ENCODE measurements around the gene KRTAP4-16.

GRCh38 chr17:41116297-41116696, 14.3 kb upstream of the KRTAP4-16 start:
- TF ChIP-seq EZH2 (IDR thresholded peaks at IDR 0.05; ENCODE audit: borderline replicate concordance, low read depth, low read length, severe bottlenecking), result no peak
- no peak for TF ChIP-seq CTCF (IDR thresholded peaks at IDR 0.05; ENCODE audit: extremely low read depth in 1 of 2, insufficient read depth in 1 of 2, low read depth in 1 of 2, low read length in 2 of 2)
- TF ChIP-seq POLR2AphosphoS5 (IDR thresholded peaks at IDR 0.05; ENCODE audit: insufficient read depth, low read depth, low read length), result no peak
- no peak for TF ChIP-seq JUN (IDR thresholded peaks at IDR 0.05; ENCODE audit: borderline replicate concordance, insufficient read depth, insufficient read length, low read depth)
- TF ChIP-seq POLR2A (IDR thresholded peaks at IDR 0.05; ENCODE audit: low read depth, low read length), result no peak
- no peak for TF ChIP-seq MAX (IDR thresholded peaks at IDR 0.05; ENCODE audit: insufficient read depth, insufficient read length)
